GM12878 (cell line): ENCODE results near the gene DARS1. TPM values are rescaled to one million over a fixed set of nuclear protein-coding genes. Genes with fewer than 3 reads are reported as not detected.

Experiments used
- ATAC-seq: fragments of 200-7000 bp; cut with Tn5 transposase; 3 replicates; pipeline ENCODE4 v1.9.1; 2020; ENCODE audit warnings: mild to moderate bottlenecking, moderate library complexity
- BruUV-seq: library from RNA; stranded (reverse); fragments of 400-500 nt; replicated peaks from 2 replicates; lab custom pipeline; 2021; lab: Mats Ljungman, UMichigan
- CTCF ChIA-PET: fragments of 300-600 bp; sonication (Branson Sonifier 250); formaldehyde crosslinking; extraction: SDS; loops from one replicate; lab custom pipeline; 2021; ENCODE audit warnings: inconsistent platforms; lab: Yijun Ruan, JAX
- POLR2A ChIA-PET: fragments of 350-600 bp; formaldehyde crosslinking; extraction: SDS; loops from one replicate; lab custom pipeline; 2021; ENCODE audit warnings: inconsistent platforms; lab: Charles Lee
- RAD21 ChIA-PET: fragments of 300-600 bp; sonication (Branson Sonifier 250); formaldehyde crosslinking; loops from one replicate; lab custom pipeline; 2023; ENCODE audit warnings: antibody characterized with exemption; ENCODE audit not compliant: unreplicated experiment; lab: Charles Lee
- SMC1A ChIA-PET: fragments of 300-600 bp; sonication (Branson Sonifier 250); formaldehyde crosslinking; loops from one replicate; lab custom pipeline; 2023; ENCODE audit not compliant: unreplicated experiment, uncharacterized antibody; lab: Charles Lee
- DNase-seq: peaks from one replicate; pipeline ENCODE4 v3.0.0-alpha.2; 2011; ENCODE audit warnings: low read depth, low spot score
- FAIRE-seq: peaks from 3 replicates; lab custom pipeline; 2011; peaks lifted over from hg19 to GRCh38; lab: Jason Lieb, UNC
- H2AFZ ChIP-seq: 2 replicates; pipeline ENCODE4 v1.6.0; 2011; ENCODE audit warnings: low read depth, low read length, control low read depth; ENCODE audit not compliant: control insufficient read depth
- H3K27ac ChIP-seq: 2 replicates; pipeline ENCODE4 v1.5.1; 2011; ENCODE audit warnings: control low read depth; ENCODE audit not compliant: control insufficient read depth, insufficient read depth
- H3K27me3 ChIP-seq, 2 experiments: replicated peaks in 1 of 2; 2 replicates each; pipeline versions ENCODE4 v1.6.0 to v1.6.1; 2011; ENCODE audit warnings: low read length in 1 of 2; ENCODE audit not compliant: control insufficient read depth in 2 of 2, insufficient read depth in 2 of 2
- H3K36me3 ChIP-seq, 2 experiments: 2 replicates each; pipeline ENCODE4 v1.5.1; 2011; ENCODE audit warnings: low read length in 1 of 2; ENCODE audit not compliant: control insufficient read depth in 2 of 2, insufficient read depth in 2 of 2
- H3K4me1 ChIP-seq: 2 replicates; pipeline ENCODE4 v1.6.1; 2011; ENCODE audit warnings: mild to moderate bottlenecking, low read length, moderate library complexity, mixed read lengths; ENCODE audit not compliant: control insufficient read depth, insufficient read depth
- H3K4me2 ChIP-seq: 2 replicates; pipeline ENCODE4 v1.6.0; 2011; ENCODE audit warnings: control low read depth; ENCODE audit not compliant: control insufficient read depth, insufficient read depth
- H3K4me3 ChIP-seq: fragments of 200-600 bp; sonication (generic); 2 replicates; pipeline ENCODE4 v1.5.1; 2016
- H3K79me2 ChIP-seq: 2 replicates; pipeline ENCODE4 v1.6.0; 2011; ENCODE audit warnings: low read length; ENCODE audit not compliant: control insufficient read depth, insufficient read depth
- H3K9ac ChIP-seq: 2 replicates; pipeline ENCODE4 v1.8.0; 2011; ENCODE audit warnings: low read length, control low read depth, mixed read lengths; ENCODE audit not compliant: control insufficient read depth, insufficient read depth
- H3K9me3 ChIP-seq: replicated peaks from 3 replicates; pipeline ENCODE4 v1.5.1; 2011; ENCODE audit warnings: mild to moderate bottlenecking, low read length; ENCODE audit not compliant: control insufficient read depth, insufficient read depth
- H4K20me1 ChIP-seq: 2 replicates; pipeline ENCODE4 v1.6.0; 2011; ENCODE audit not compliant: control insufficient read depth, insufficient read depth
- ASH2L ChIP-seq: fragments of 300-600, 200-600 bp; sonication (generic); IDR thresholded peaks from 2 replicates; pipeline ENCODE4 v1.6.1; 2017; ENCODE audit warnings: low read depth, mild to moderate bottlenecking, borderline replicate concordance
- CHD2 ChIP-seq: IDR thresholded peaks from 2 replicates; pipeline ENCODE4 v1.6.1; 2011; ENCODE audit warnings: low read depth, low read length, improper control_type of control experiment, borderline replicate concordance
- FOXK2 ChIP-seq: fragments of 450-650 bp; IDR thresholded peaks from 2 replicates; pipeline ENCODE4 v1.6.1; 2017; ENCODE audit warnings: mild to moderate bottlenecking, moderate library complexity
- HDAC6 ChIP-seq: fragments of 200-600 bp; sonication (generic); IDR thresholded peaks from one replicate; pipeline ENCODE4 v1.8.0; 2017; ENCODE audit warnings: antibody characterized with exemption; ENCODE audit not compliant: unreplicated experiment
- NRF1 ChIP-seq: conservative IDR thresholded peaks from 2 replicates; pipeline ENCODE4 v1.6.1; 2011; ENCODE audit warnings: mild to moderate bottlenecking, low read depth, low read length, improper control_type of control experiment
- PAX8 ChIP-seq: fragments of 450-650 bp; IDR thresholded peaks from 2 replicates; pipeline ENCODE4 v1.6.1; 2017; ENCODE audit warnings: mild to moderate bottlenecking, moderate library complexity
- SREBF1 ChIP-seq: IDR thresholded peaks from 2 replicates; pipeline ENCODE4 v1.6.1; 2012; ENCODE audit warnings: mild to moderate bottlenecking, low read length
- STAT3 ChIP-seq: IDR thresholded peaks from 2 replicates; pipeline ENCODE4 v1.6.1; 2011; ENCODE audit warnings: low read depth, low read length, improper control_type of control experiment
- TCF12 ChIP-seq: IDR thresholded peaks from 2 replicates; pipeline ENCODE4 v1.6.1; 2011; ENCODE audit warnings: low read depth, mild to moderate bottlenecking, low read length
- TCF3 ChIP-seq: IDR thresholded peaks from 2 replicates; pipeline ENCODE4 v1.6.1; 2012; ENCODE audit warnings: low read depth, mild to moderate bottlenecking, low read length, borderline replicate concordance; ENCODE audit not compliant: insufficient read depth
- WGBS: methylation state at CpG from one replicate; pipeline ENCODE4 v1.1.6; 2016; ENCODE audit warnings: low lambda C conversion rate; ENCODE audit not compliant: insufficient replicate concordance, insufficient coverage; ENCODE audit errors: missing lambda C conversion rate; 5-methylcytosine and 5-hydroxymethylcytosine counted together
- in situ Hi-C: fragments of 300-500 bp; cut with MboI; formaldehyde crosslinking; loops from 9 replicates; pipeline ENCODE4 v1.14.3; 2018; ENCODE audit warnings: mixed read lengths
- intact Hi-C: fragments of 100-400 bp; cut with micrococcal nuclease; formaldehyde crosslinking; loops from one replicate; pipeline ENCODE4 v1.14.2; 2022; ENCODE audit not compliant: unreplicated experiment
- polyA plus RNA-seq, 11 experiments: library from polyadenylated mRNA; depleted of rRNA in 4 of 11; unstranded in 6 of 11; stranded (reverse) in 5 of 11; fragments of >200 nt; fragmentation: Nextera tagmentation in 4 of 11; fragmentation: Illumina TruSeq in 1 of 11; extraction: Ambion mirVana in 4 of 11; extraction: Trizol in 1 of 11; gene quantifications; 1 replicate in 1 of 11; 2 replicates in 10 of 11; pipeline versions ENCODE4 v1.2.1 to v1.2.3, GENCODE V29; 2011 to 2016; ENCODE audit warnings: inconsistent platforms in 2 of 11, missing spikeins in 2 of 11, low read depth in 1 of 11
- total RNA-seq, 4 experiments: library from RNA; depleted of rRNA in 3 of 4; stranded (reverse); fragments of >200 nt in 3 of 4; fragmentation: Illumina TruSeq in 1 of 4; extraction: Trizol in 1 of 4; gene quantifications; 2 replicates each; pipeline versions ENCODE4 v1.2.1 to v1.2.3, GENCODE V29; 2013 to 2021
- TF ChIP-seq, protein P1 (sequence below): IDR thresholded peaks from 2 replicates; pipeline ENCODE4 v1.6.1; 2012; ENCODE audit warnings: improper control_type of control experiment, low read depth, low read length; ENCODE audit not compliant: insufficient replicate concordance

Gene DARS1
- total and polyA plus RNA-seq, 10 of the 15 experiments (the other 5 are each of a cell fraction or from before 2014, with no cell fraction given) = 91.0 to 387 (median 137) TPM

DNA sequence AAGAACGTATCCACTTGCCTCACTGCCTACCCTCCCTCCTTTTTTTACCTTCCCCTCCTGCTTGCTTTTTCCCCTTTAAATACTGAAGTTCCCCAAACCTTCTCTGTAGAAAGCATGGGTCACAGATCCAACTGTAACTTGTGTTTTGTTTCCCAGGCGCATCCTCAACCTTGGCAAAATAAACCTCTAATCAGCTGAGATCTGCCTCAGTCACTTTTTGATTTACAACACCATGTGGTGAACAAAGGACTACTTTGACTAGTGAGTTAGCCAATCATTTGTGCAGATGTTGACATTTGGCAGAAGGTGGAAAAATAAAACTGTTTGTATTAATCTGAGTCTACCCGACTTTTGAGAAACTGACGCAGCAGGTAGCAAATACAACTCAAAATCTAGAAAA is 85.9 kb downstream of the DARS1 start:
- RAD21 ChIA-PET = interaction anchor here (0.6 kb wide), 1 partner anchor 78 kb away, joined by 3 read pairs; no protein-coding TSS in a partner anchor
- no peak overlapping the region for H3K27ac ChIP-seq
- intact Hi-C loops = no loop called here
- CTCF ChIA-PET = interaction anchor here (1.6 kb wide), 1 partner anchor 895 kb away, joined by 3 read pairs; no protein-coding TSS in a partner anchor
- BruUV-seq = no TSS peak
- H4K20me1 ChIP-seq = no peaks in the 10 kb centered on the region
- no peak overlapping the region for H3K4me3 ChIP-seq
- no peak for TF ChIP-seq FOXK2
- no peak for TF ChIP-seq TCF3
- no peak for TF ChIP-seq SREBF1
- no peak for TF ChIP-seq CHD2
- no peak for TF ChIP-seq HDAC6
- no peak for TF ChIP-seq STAT3
- no peak for TF ChIP-seq NRF1
- TF ChIP-seq, all 136 proteins: peak for 0
- no peak overlapping the region for H3K9ac ChIP-seq
- H3K36me3 ChIP-seq = peaks cover 0 to 5% of the 10 kb centered on the region in 2 experiments; a peak in 1 of 4 replicates
- ATAC-seq = no peak
- WGBS = 98% methylated on average over 4 of the region's 4 CpGs
- H3K4me1 ChIP-seq = no peaks in the 10 kb centered on the region
- H3K27me3 ChIP-seq = no peaks in the 10 kb centered on the region
- H3K9me3 ChIP-seq = no peaks in the 10 kb centered on the region
- no peak for FAIRE-seq
- ChIA-PET POLR2A (no interaction called here), SMC1A (no interaction called here)
- H3K4me2 ChIP-seq = no peak overlapping the region
- H3K79me2 ChIP-seq = no peaks in the 10 kb centered on the region
- DNase-seq = no peak
- no peak overlapping the region for H2AFZ ChIP-seq
- in situ Hi-C loops = no loop called here

DNA sequence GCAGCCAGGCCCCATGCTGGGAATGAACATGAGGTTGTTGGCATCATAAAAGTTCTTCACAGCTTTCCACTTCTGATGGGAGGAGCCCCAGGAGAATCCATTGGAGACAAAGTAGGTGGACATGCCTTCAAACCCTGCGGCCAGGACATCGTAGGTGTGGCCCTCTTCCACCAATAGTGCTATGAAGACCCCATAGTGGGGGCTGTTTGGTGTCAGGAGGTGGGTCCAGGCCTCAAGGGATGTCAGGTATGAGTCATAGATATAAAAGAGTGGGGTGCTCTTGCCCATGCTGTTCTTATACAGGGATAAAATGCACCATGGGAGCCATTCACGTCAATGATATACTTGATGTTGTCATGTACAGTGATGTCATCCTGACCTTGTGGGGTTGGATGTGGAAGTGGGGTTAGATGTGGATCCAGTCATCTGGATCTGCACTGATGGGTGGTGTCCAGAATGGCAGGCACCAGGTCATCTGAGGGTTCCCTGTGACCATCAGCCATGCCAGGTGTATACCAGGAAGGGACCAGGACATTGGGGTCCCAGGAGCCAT is 87.1 kb downstream of the DARS1 start:
- no peaks in the 10 kb centered on the region for H3K27me3 ChIP-seq
- POLR2A ChIA-PET = no interaction called here
- no peaks in the 10 kb centered on the region for H3K4me1 ChIP-seq
- no peak overlapping the region for H3K9ac ChIP-seq
- intact Hi-C loops = no loop called here
- in situ Hi-C loops = no loop called here
- no peaks in the 10 kb centered on the region for H3K79me2 ChIP-seq
- RAD21 ChIA-PET = no interaction called here
- BruUV-seq = no TSS peak
- ATAC-seq (no peak), FAIRE-seq (no peak), DNase-seq (no peak)
- TF ChIP-seq ASH2L = no peak
- no peak for TF ChIP-seq TCF12
- no peak for TF ChIP-seq FOXK2
- TF ChIP-seq, protein P1, sequence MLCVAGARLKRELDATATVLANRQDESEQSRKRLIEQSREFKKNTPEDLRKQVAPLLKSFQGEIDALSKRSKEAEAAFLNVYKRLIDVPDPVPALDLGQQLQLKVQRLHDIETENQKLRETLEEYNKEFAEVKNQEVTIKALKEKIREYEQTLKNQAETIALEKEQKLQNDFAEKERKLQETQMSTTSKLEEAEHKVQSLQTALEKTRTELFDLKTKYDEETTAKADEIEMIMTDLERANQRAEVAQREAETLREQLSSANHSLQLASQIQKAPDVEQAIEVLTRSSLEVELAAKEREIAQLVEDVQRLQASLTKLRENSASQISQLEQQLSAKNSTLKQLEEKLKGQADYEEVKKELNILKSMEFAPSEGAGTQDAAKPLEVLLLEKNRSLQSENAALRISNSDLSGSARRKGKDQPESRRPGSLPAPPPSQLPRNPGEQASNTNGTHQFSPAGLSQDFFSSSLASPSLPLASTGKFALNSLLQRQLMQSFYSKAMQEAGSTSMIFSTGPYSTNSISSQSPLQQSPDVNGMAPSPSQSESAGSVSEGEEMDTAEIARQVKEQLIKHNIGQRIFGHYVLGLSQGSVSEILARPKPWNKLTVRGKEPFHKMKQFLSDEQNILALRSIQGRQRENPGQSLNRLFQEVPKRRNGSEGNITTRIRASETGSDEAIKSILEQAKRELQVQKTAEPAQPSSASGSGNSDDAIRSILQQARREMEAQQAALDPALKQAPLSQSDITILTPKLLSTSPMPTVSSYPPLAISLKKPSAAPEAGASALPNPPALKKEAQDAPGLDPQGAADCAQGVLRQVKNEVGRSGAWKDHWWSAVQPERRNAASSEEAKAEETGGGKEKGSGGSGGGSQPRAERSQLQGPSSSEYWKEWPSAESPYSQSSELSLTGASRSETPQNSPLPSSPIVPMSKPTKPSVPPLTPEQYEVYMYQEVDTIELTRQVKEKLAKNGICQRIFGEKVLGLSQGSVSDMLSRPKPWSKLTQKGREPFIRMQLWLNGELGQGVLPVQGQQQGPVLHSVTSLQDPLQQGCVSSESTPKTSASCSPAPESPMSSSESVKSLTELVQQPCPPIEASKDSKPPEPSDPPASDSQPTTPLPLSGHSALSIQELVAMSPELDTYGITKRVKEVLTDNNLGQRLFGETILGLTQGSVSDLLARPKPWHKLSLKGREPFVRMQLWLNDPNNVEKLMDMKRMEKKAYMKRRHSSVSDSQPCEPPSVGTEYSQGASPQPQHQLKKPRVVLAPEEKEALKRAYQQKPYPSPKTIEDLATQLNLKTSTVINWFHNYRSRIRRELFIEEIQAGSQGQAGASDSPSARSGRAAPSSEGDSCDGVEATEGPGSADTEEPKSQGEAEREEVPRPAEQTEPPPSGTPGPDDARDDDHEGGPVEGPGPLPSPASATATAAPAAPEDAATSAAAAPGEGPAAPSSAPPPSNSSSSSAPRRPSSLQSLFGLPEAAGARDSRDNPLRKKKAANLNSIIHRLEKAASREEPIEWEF = no peak
- TF ChIP-seq PAX8 = no peak
- no peak overlapping the region for H2AFZ ChIP-seq
- H3K4me2 ChIP-seq = no peak overlapping the region
- CTCF ChIA-PET = interaction anchor here (1.1 to 1.6 kb wide), 2 partner anchors 487 to 894 kb away, joined by 3 read pairs; no protein-coding TSS in a partner anchor
- no peaks in the 10 kb centered on the region for H3K9me3 ChIP-seq
- SMC1A ChIA-PET = no interaction called here
- no peak overlapping the region for H3K27ac ChIP-seq
- H3K4me3 ChIP-seq = no peak overlapping the region
- no peaks in the 10 kb centered on the region for H4K20me1 ChIP-seq
- peaks cover 0 to 3% of the 10 kb centered on the region in 2 experiments; a peak in 1 of 4 replicates for H3K36me3 ChIP-seq
- WGBS = 96% methylated on average over 3 of the region's 3 CpGs
